Activated effector memory CD4-positive, alpha-beta T cell treated with anti-CD3 and anti-CD28 coated beads, Interleukin-2, amount 50 U/mL, for 16 hours (primary cell): ENCODE results near the gene TNS3.
A peak's percentile ranks its signal among the peaks of the same experiment; 100 is the strongest.

Experiments
- DNase-seq: peaks from one replicate; pipeline ENCODE4 v3.0.0-alpha.2; 2020

Gene TNS3

GRCh38 chr7:47416492-47417480 lies 165.1 kb downstream of the TNS3 start:
- no peak for DNase-seq

GRCh38 chr7:47415318-47416212 lies 166.3 kb downstream of the TNS3 start:
- DNase-seq: no peak

DNA sequence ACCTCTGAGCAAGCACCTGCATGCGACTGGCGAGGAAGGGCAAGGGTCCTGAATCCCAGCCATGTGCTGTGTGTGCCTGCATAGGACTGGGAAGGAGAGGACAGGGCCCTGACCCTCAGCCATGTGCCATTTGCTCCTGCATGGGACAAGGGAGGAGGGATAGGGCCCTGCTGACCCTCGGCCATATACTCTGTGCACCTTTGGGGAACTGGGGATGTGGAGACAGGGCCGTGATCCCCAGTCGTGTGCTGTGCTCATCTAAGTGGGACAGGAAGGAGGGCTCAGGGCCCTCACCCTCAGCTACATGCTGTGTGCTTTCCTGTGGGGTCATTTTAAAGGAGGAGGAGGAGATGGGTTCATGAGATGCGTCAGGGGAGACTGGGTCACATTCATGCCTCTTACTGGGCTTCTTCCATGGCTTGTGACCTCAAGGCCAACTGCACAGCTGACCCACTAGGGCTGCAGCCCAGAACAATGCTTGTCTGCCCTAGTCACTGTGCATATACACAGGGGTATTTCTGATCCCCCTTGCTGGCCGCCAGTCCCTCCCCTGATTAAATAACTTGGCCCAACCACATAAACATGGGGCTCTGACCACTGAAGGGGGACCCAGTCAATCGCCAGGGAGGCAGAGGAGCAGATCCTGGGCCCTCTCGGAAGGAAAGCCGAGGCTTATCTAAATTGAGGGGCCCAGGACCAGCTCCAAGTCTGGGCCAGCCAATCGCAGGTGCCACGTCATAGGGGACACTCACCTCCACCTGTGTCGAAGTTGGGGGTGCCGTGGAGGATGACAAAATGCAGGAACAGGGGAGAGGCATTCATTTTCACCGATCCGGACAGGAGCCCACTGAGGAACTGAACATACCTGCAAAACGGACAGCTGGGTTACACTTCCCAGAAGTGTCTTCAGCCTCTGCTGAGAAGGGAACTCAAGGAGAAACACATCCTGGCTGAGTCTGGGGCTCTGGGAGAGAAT lies 167.3 kb downstream of the TNS3 start:
- DNase-seq: no peak

- no peak for DNase-seq
Observed at GRCh38 chr7:47413526-47414341, 168.2 kb downstream of the TNS3 start.

- no peak for DNase-seq
Observed at GRCh38 chr7:47411901-47412300, 170.0 kb downstream of the TNS3 start.

DNA sequence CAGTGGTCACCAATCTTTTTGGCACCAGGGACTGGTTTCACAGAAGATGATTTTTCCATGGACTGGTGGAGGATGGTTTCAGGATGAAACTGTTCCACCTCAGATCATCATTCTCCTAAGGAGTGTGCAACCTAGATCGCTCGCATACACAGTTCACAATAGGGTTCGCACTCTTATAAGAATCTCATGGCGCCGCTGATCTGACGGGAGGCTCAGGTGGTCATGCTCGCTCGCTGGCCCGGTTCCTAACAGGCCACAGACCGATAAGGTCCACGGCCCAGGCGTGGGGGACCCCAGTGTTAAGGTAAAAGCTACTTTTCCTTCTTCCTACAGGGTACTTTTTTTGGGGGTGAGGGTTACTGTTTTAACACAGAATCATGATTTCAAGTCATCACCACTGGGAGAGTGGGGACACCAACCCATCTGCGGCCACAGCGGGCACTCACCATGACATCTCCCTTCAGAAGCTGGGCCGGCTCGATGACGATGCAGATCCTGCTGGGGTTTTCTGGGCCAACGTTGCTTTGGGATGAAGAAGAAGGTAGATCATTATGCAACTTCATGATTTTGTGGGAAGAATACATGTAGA lies 170.5 kb downstream of the TNS3 start:
- DNase-seq: no peak

DNA sequence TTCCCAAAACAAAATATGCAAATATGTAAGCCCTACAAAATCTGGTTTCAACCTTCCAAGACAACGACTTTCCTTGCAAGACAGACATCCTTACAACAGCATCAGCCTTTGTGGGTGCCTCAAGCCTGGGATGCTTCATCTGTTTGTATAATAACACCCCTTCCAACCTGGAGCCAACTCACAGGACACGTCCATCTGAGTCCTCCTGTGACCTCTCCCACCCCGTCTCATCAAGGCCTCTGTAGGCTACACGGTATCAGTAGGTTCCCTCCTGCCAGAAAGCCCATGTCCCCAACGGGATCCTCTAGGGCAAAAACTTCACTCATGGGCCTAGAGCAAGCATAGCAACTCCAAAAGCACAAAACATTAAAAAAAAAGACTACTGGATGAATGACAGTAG lies 173.2 kb downstream of the TNS3 start:
- DNase-seq: no peak

DNA sequence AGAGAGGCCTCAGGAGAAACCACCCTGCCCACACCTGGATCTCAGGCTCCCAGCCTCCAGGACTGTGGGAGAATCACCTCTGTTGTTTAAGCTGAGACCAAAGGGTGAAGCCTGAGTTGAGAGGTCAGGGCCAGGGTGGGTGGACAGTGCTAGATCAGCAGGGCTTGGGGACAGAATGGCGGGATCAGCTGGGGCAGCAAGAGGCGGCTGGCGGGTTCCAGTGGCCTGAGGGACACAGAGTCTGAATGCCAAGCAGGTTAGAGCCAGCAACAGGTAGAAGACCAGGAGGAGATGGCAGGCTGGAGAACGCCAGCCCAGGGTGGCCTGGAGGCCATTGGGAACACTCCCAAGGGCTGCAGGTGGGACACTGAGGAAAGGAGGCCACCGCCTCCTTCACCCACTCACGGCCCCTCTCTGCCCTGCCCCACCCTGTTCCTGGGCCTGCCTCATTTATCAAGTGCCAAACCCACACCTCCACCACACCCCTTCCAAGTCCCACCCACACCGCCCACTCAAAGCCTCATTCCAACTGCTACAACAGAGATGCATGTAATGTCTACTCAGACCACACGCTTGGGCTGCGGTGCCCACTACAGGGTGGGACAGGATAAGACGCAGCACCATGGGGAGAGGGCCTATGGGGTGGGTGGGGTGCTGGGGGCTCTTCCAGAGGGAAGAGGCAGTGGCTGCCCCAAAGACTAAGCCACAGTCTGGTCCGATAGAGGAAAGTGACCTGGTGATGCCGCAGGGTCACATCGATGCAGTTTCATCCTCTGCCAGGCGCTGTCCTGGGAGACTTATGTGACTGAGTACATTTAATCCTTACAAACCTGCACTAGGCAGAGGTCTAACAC lies 173.9 kb downstream of the TNS3 start:
- DNase-seq: no peak

- DNase-seq: no peak
Observed at GRCh38 chr7:47407136-47407535, 174.8 kb downstream of the TNS3 start.

DNA sequence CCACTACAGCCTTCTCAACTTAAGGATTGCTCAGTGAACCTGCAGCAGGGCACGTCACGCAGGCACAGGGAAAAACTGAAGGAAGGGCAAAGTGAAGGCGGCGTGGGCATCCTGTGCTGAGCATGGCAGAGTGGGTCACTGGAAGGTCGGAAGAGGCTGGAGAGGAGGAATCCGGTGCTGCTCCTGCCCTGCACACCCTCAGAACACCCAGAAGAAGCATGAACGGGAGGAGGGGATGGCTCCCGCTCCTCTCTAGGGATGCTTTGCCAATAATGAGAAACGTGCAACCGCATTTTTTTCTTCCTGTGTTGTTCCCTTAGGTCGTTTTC lies 175.1 kb downstream of the TNS3 start:
- DNase-seq: no peak

GRCh38 chr7:47405921-47406800 lies 175.8 kb downstream of the TNS3 start:
- peak; percentile 51 for DNase-seq

DNA sequence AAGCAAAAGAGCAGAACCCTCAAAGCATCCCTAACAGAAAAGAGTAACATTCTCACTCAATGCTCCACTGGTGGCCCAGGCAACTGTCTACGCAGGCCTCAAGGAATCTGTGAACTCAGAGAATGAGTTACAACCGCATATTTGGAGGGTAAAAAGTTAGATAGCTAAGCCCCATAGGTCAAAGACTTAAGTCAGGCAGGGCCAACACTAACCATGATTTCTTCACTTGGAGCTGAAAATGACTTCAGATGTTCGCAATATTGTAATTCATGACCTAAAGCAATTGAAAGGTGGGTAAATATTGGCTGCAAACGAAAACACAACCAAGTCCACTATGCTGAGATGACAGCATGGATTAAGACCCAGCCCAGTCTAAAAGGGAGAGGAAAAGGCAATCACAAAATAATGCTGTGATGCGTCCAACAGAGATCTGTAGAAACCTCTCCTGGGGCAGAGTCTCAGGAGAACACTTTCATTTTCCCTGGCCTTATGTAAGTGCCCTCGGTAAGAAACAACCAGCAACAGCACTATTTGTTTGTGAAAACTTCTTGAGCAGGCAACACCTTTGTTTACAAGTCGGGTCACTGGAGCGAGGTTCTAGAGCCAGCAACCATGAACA lies 176.5 kb downstream of the TNS3 start:
- DNase-seq: peak; percentile 9

DNA sequence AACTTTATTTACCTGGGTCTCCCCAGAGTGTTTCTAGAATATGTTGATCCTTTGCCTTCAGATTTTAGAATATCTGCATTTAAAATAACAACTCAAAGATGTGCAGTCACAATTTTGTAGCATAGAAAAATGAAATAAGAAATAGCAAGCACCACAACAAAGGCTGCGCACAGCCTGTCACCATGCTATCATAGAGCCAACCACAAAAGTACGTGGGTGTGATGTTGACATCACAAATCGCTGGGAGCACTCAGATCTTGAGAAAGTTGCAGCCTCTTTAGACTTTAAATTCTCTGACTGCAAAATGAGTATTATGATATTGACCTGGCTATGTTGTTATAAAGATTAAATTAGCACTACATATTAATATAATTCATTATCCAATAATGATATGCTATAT lies 177.9 kb downstream of the TNS3 start:
- DNase-seq: peak; percentile 21

- DNase-seq: peak; percentile 54
Observed at GRCh38 chr7:47402941-47403866, 178.7 kb downstream of the TNS3 start.

GRCh38 chr7:47401611-47402570 lies 180.0 kb downstream of the TNS3 start:
- peak; percentile 36 for DNase-seq

- peak; percentile 44 for DNase-seq
Observed at GRCh38 chr7:47400741-47401206, 181.1 kb downstream of the TNS3 start.
